CD4-positive, CD25-positive, alpha-beta regulatory T cell (primary cell): Measurements from ENCODE around the gene CMTR1. TPM values are rescaled to one million over a fixed set of nuclear protein-coding genes. Genes with fewer than 3 reads are reported as not detected.
A peak's percentile ranks its signal among the peaks of the same experiment; 100 is the strongest.

Experiments
- ATAC-seq, 2 donors: fragments of 150-1000 bp; cut with Tn5 transposase; one replicate each; pipeline ENCODE4 v1.10.0; 2021; ENCODE audit warnings: low read depth in 2 of 2, moderate number of reproducible peaks in 2 of 2, moderate library complexity in 1 of 2
- DNase-seq, 3 donors: peaks; one replicate each; pipeline versions ENCODE4 v3.0.0 to v3.0.0-alpha.2; 2012 to 2022; ENCODE audit warnings: mixed read lengths in 1 of 3
- H3K27ac ChIP-seq: one replicate; pipeline ENCODE4 v1.7.0; 2013; ENCODE audit warnings: mild to moderate bottlenecking, low read length; ENCODE audit not compliant: insufficient read depth, poor library complexity, severe bottlenecking
- H3K27me3 ChIP-seq: one replicate; pipeline ENCODE4 v1.7.0; 2013; ENCODE audit warnings: low read length; ENCODE audit not compliant: control insufficient read depth, insufficient read depth
- H3K36me3 ChIP-seq: one replicate; pipeline ENCODE4 v1.7.0; 2013; ENCODE audit warnings: mild to moderate bottlenecking, low read length, moderate library complexity; ENCODE audit not compliant: control insufficient read depth, insufficient read depth
- H3K4me1 ChIP-seq: 2 replicates; pipeline ENCODE4 v1.7.0; 2013; ENCODE audit warnings: mild to moderate bottlenecking, low read length; ENCODE audit not compliant: insufficient read depth, control insufficient read depth, poor library complexity, severe bottlenecking
- H3K4me3 ChIP-seq: one replicate; pipeline ENCODE4 v1.7.0; 2013; ENCODE audit warnings: low read depth, mild to moderate bottlenecking, low read length, moderate library complexity
- H3K9me3 ChIP-seq, 2 experiments: 1 replicate in 1 of 2; 2 replicates in 1 of 2; pipeline ENCODE4 v1.7.0; 2013; ENCODE audit warnings: low read length in 2 of 2, mild to moderate bottlenecking in 1 of 2, moderate library complexity in 1 of 2; ENCODE audit not compliant: control insufficient read depth in 2 of 2
- H3K27ac Mint-ChIP-seq, 3 donors: one replicate each; pipeline ENCODE4 v1.8.0; 2020 to 2022; ENCODE audit warnings: mild to moderate bottlenecking in 3 of 3, mixed read lengths in 3 of 3, moderate library complexity in 2 of 3
- H3K27me3 Mint-ChIP-seq: one replicate; pipeline ENCODE4 v1.8.0; 2022; ENCODE audit warnings: mild to moderate bottlenecking, mixed read lengths
- H3K36me3 Mint-ChIP-seq: one replicate; pipeline ENCODE4 v1.8.0; 2020; ENCODE audit warnings: mixed read lengths
- H3K4me1 Mint-ChIP-seq, 4 donors: one replicate each; pipeline ENCODE4 v1.8.0; 2020 to 2022; ENCODE audit warnings: mixed read lengths in 4 of 4, mild to moderate bottlenecking in 1 of 4
- H3K4me3 Mint-ChIP-seq, 4 donors: one replicate each; pipeline ENCODE4 v1.8.0; 2020 to 2022; ENCODE audit warnings: mild to moderate bottlenecking in 4 of 4, mixed read lengths in 4 of 4, moderate library complexity in 3 of 4
- H3K9me3 Mint-ChIP-seq, 7 donors: one replicate each; pipeline ENCODE4 v1.8.0; 2020 to 2022; ENCODE audit warnings: mixed read lengths in 7 of 7, mild to moderate bottlenecking in 3 of 7, moderate library complexity in 2 of 7
- polyA plus RNA-seq, 4 donors: library from polyadenylated mRNA; unstranded; fragments of 300-500 nt; fragmentation: Illumina TruSeq; gene quantifications; one replicate each; pipeline ENCODE4 v1.2.3, GENCODE V29; 2021
- total RNA-seq: library from RNA; stranded (reverse); gene quantifications from one replicate; pipeline ENCODE4 v1.2.3, GENCODE V29; 2022

The CMTR1 gene
- total and polyA plus RNA-seq, 5 donors from 2014 or later: 27.8 to 91.2 (median 29.4) TPM

DNA sequence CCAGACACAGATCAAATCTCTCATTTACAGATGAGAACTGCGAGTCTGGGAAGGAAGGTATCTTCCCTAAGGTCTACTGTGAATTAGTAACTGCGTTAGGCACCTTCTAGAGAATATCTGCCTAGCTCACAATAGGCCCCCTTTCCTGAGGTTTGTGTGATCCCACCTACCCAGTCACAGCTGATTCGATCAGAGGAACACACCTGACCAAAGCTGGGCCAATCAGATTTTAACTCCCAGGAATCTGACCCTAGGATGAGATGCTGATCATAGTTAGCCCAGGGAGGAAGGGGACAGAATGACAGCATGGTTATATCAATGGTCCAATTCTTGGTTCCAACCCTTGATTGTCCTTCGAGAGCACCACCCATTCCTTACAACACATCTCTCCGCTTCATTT lies 74.1 kb downstream of the CMTR1 start:
- Histone ChIP-seq H3K9me3 (no peaks in the 10 kb centered on the region), H3K4me1 (peaks cover 65% of the 10 kb centered on the region), H3K36me3 (no peaks in the 10 kb centered on the region), H3K4me3 (no peak overlapping the region), H3K27me3 (no peaks in the 10 kb centered on the region), H3K27ac (peak overlapping the region; percentile 30)
- ATAC-seq (no peak), DNase-seq (no peak)
- H3K36me3 Mint-ChIP-seq: no peaks in the 10 kb centered on the region
- peak overlapping the region; percentile 89 to 96 (median 93) for H3K27ac Mint-ChIP-seq
- H3K9me3 Mint-ChIP-seq: peaks cover 0 to 2% (median 0%) of the 10 kb centered on the region in 7 donors
- no peaks in the 10 kb centered on the region for H3K27me3 Mint-ChIP-seq
- peaks cover 38 to 92% (median 60%) of the 10 kb centered on the region in 4 donors for H3K4me1 Mint-ChIP-seq
- H3K4me3 Mint-ChIP-seq: peak overlapping the region in 3 of 4 donors; percentile 24 to 62 (median 44)

- H3K27me3 ChIP-seq: no peaks in the 10 kb centered on the region
- DNase-seq (peak in 2 of 3 donors; percentile 77 to 84), ATAC-seq (peak; percentile 70 to 77)
- Mint-ChIP-seq H3K27me3 (no peaks in the 10 kb centered on the region), H3K4me3 (peak overlapping the region; percentile 16 to 67 (median 50)), H3K36me3 (no peaks in the 10 kb centered on the region), H3K4me1 (peaks cover 32 to 91% (median 54%) of the 10 kb centered on the region in 4 donors), H3K27ac (peak overlapping the region; percentile 83 to 97 (median 89)), H3K9me3 (peaks cover 0 to 2% (median 0%) of the 10 kb centered on the region in 7 donors)
- H3K4me1 ChIP-seq: peaks cover 63% of the 10 kb centered on the region
- H3K36me3 ChIP-seq: no peaks in the 10 kb centered on the region
- H3K27ac ChIP-seq: peak overlapping the region; percentile 75
- H3K4me3 ChIP-seq: peak overlapping the region; percentile 45
- H3K9me3 ChIP-seq: no peaks in the 10 kb centered on the region
These were observed 74.8 kb downstream of the CMTR1 start for GRCh38 chr6:37507690-37508421.

DNA sequence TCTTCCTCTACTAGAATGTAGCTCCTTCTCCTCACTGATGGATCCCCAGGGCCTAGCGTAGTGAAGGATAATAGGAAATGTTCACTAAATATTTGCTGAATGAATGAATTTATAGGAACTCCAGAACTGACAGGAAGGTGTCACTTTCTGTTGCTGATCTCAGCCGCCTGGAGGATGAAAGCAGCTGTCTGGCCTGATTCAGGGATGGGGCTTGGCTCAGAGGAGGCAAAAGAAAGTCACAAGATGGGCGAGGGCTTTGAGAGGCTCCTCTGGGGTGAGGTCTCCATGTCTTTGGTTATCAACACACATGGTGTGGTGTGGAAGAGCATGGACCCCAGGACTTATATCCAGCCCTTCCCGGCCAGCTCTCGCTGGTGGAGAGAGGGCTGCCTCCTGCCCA lies 78.2 kb downstream of the CMTR1 start:
- Histone ChIP-seq H3K27me3 (no peaks in the 10 kb centered on the region), H3K27ac (no peak overlapping the region), H3K36me3 (no peaks in the 10 kb centered on the region), H3K9me3 (no peaks in the 10 kb centered on the region), H3K4me1 (peaks cover 66% of the 10 kb centered on the region), H3K4me3 (no peak overlapping the region)
- no peak for ATAC-seq
- peaks cover 29 to 91% (median 50%) of the 10 kb centered on the region in 4 donors for H3K4me1 Mint-ChIP-seq
- peak overlapping the region in 2 of 4 donors; percentile 43 to 75 for H3K4me3 Mint-ChIP-seq
- no peaks in the 10 kb centered on the region for H3K36me3 Mint-ChIP-seq
- H3K27me3 Mint-ChIP-seq: no peaks in the 10 kb centered on the region
- no peak for DNase-seq
- peak overlapping the region; percentile 76 to 99 (median 82) for H3K27ac Mint-ChIP-seq
- peaks cover 0 to 2% (median 0%) of the 10 kb centered on the region in 7 donors for H3K9me3 Mint-ChIP-seq

DNA sequence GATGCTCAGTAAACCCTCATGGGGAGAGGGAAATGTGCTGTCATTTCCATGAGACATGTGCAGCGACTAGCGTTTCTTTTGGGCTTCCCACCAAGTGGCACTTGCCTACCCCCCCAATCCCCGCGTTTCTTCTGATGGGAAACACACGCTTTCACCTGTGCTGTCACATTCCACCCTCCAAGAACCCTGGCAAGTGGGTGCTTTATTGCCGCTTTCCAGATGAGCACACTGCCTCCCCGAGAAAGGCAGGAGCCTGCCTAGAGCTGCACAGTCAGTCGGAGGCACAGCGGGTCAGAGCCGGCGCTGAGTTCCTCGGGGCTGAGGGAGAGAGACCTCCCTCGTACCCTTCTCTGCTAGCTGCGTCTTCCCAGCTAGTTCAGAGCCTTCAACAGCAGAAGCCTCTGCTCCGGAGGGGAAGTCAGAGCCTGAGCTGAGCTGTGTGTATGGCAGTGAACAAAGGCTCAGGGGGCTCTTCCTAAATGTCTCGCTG lies 78.9 kb downstream of the CMTR1 start:
- Mint-ChIP-seq H3K9me3 (peaks cover 0 to 2% (median 0%) of the 10 kb centered on the region in 7 donors), H3K27me3 (peaks cover 6% of the 10 kb centered on the region)

DNA sequence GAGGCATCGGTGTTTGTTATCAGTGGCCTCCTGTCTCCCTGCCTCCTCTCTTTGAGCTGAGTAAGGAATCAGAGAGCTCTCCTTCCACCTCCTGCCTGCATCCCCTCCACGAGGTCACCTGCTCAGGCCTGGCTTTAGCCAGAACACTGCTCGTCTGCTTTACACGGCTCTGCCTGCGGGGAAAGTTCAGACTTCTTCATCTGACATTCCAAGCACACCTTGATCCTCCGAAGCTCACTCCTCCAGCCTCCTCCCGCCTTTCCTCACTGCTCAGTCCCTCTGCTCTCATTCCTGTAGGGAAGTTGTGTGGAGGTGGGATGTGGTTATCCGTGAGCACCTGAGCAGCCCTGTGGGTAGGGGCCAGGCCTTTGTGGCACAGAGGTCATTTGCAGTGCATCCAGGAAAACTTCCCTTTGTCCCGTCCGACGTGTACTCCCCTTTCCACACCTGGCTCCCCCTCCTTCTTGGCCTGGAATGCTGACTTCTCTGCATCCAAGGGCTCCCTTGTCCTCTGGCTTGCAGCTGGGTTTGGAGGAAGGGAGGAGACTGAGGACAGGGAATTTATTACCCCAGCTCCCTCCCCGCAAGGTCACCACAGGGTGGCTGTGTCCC lies 79.5 kb downstream of the CMTR1 start:
- H3K36me3 ChIP-seq: no peaks in the 10 kb centered on the region
- no peak overlapping the region for H3K27ac ChIP-seq
- no peaks in the 10 kb centered on the region for H3K9me3 ChIP-seq
- peaks cover 6% of the 10 kb centered on the region for H3K27me3 Mint-ChIP-seq
- H3K36me3 Mint-ChIP-seq: no peaks in the 10 kb centered on the region
- no peak overlapping the region for H3K4me3 ChIP-seq
- H3K4me1 ChIP-seq: peaks cover 69% of the 10 kb centered on the region
- DNase-seq (no peak), ATAC-seq (no peak)
- peaks cover 32 to 93% (median 54%) of the 10 kb centered on the region in 4 donors for H3K4me1 Mint-ChIP-seq
- H3K4me3 Mint-ChIP-seq: peak overlapping the region in 1 of 4 donors; percentile 10
- H3K27ac Mint-ChIP-seq: peak overlapping the region in 2 of 3 donors; percentile 20 to 99
- peaks cover 0 to 2% (median 0%) of the 10 kb centered on the region in 7 donors for H3K9me3 Mint-ChIP-seq
- no peaks in the 10 kb centered on the region for H3K27me3 ChIP-seq

More for the DNA sequence above, 78.9 kb downstream of the CMTR1 start:
- Mint-ChIP-seq H3K4me3 (peak overlapping the region in 2 of 4 donors; percentile 49 to 75), H3K36me3 (no peaks in the 10 kb centered on the region), H3K4me1 (peaks cover 29 to 93% (median 54%) of the 10 kb centered on the region in 4 donors), H3K27ac (peak overlapping the region in 2 of 3 donors; percentile 82 to 99)
- H3K27ac ChIP-seq: no peak overlapping the region
- no peak for DNase-seq
- peaks cover 68% of the 10 kb centered on the region for H3K4me1 ChIP-seq
- H3K27me3 ChIP-seq: no peaks in the 10 kb centered on the region
- ATAC-seq: no peak
- no peaks in the 10 kb centered on the region for H3K36me3 ChIP-seq
- no peak overlapping the region for H3K4me3 ChIP-seq
- H3K9me3 ChIP-seq: no peaks in the 10 kb centered on the region

DNA sequence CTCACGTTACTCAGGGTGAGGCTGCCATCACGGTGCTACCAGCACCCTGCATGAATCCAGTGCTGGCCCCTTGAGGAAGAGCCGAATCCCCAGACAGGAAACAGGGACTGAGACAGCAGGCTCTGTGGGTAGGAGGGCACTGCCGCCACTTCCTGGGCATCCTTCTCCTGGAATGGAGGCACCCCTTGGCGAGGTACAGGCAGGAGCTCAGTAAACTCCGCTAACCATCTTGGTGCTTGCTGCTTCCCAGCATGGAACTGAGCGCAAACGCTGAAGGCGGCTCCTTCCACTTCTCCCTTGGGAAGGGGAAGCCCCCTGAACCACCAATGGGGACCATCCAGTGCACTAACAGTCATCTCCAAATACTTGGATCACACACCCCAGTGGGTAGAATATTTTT lies 80.1 kb downstream of the CMTR1 start:
- Mint-ChIP-seq H3K4me3 (peak overlapping the region in 3 of 4 donors; percentile 46 to 69 (median 69)), H3K27ac (peak overlapping the region; percentile 99 to 100 (median 99)), H3K27me3 (peaks cover 6% of the 10 kb centered on the region), H3K36me3 (no peaks in the 10 kb centered on the region), H3K4me1 (peaks cover 31 to 95% (median 56%) of the 10 kb centered on the region in 4 donors), H3K9me3 (peaks cover 0 to 2% (median 0%) of the 10 kb centered on the region in 7 donors)
- Histone ChIP-seq H3K9me3 (no peaks in the 10 kb centered on the region), H3K4me1 (peaks cover 72% of the 10 kb centered on the region), H3K27me3 (no peaks in the 10 kb centered on the region), H3K27ac (peak overlapping the region; percentile 99), H3K4me3 (no peak overlapping the region), H3K36me3 (no peaks in the 10 kb centered on the region)
- DNase-seq (no peak), ATAC-seq (no peak)

- Mint-ChIP-seq H3K9me3 (peaks cover 0 to 2% (median 0%) of the 10 kb centered on the region in 7 donors), H3K27ac (peak overlapping the region; percentile 99 to 100 (median 99)), H3K4me3 (peak overlapping the region; percentile 46 to 86 (median 69)), H3K4me1 (peaks cover 27 to 95% (median 55%) of the 10 kb centered on the region in 4 donors), H3K36me3 (no peaks in the 10 kb centered on the region), H3K27me3 (peaks cover 6% of the 10 kb centered on the region)
- Histone ChIP-seq H3K4me1 (peaks cover 72% of the 10 kb centered on the region), H3K27me3 (no peaks in the 10 kb centered on the region), H3K4me3 (peak overlapping the region; percentile 1), H3K27ac (peak overlapping the region; percentile 99), H3K9me3 (no peaks in the 10 kb centered on the region), H3K36me3 (no peaks in the 10 kb centered on the region)
- no peak for DNase-seq
- no peak for ATAC-seq
These were observed 80.6 kb downstream of the CMTR1 start for GRCh38 chr6:37513576-37513975.
